AG08395 (cell line): ENCODE measurements around the gene HS3ST5.
A peak's percentile ranks its signal among the peaks of the same experiment; 100 is the strongest.
"Not testable (repeated sequence)": the region's sequence is repeated elsewhere in the genome, so short reads cannot be mapped to it uniquely, and the experiment has no call there.

Experiments
- DNase-seq: peaks from one replicate; pipeline ENCODE4 v3.0.0; 2012; ENCODE audit warnings: mixed read lengths, low spot score

The HS3ST5 gene

DNA sequence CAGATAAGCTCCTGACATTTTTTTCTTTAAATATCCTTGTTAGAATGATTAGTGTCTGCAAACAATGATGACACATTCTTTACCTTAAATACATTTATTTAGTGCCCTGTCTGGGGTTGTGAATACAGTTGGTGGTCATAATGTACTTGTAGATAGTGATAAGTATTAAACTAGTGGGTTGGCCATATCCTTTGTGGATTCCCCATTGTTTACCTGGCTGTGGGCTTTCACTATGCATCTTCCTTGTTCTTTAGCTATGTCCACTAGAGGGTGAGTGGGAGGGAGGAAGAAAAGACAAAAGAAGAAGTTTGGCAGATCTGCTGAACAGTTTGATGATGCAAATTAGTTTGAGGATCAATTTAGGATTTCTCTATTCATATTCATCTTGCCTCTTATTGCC is 15.7 kb downstream of the HS3ST5 start:
- DNase-seq: no peak

- no peak for DNase-seq
Measured at GRCh38 chr6:114323784-114324183, 19.0 kb downstream of the HS3ST5 start.

GRCh38 chr6:114319749-114320148 is 23.1 kb downstream of the HS3ST5 start:
- DNase-seq: no peak

GRCh38 chr6:114315831-114316595 is 26.8 kb downstream of the HS3ST5 start:
- no peak for DNase-seq

- not testable (repeated sequence) for DNase-seq
Measured at GRCh38 chr6:114313816-114314215, 29.0 kb downstream of the HS3ST5 start.

- no peak for DNase-seq
Measured at GRCh38 chr6:114312931-114313330, 29.9 kb downstream of the HS3ST5 start.

GRCh38 chr6:114310053-114310452 is 32.8 kb downstream of the HS3ST5 start:
- DNase-seq: no peak

GRCh38 chr6:114304304-114304887 is 38.4 kb downstream of the HS3ST5 start:
- peak; percentile 4 for DNase-seq

- no peak for DNase-seq
Measured at GRCh38 chr6:114301596-114302219, 41.1 kb downstream of the HS3ST5 start.

DNA sequence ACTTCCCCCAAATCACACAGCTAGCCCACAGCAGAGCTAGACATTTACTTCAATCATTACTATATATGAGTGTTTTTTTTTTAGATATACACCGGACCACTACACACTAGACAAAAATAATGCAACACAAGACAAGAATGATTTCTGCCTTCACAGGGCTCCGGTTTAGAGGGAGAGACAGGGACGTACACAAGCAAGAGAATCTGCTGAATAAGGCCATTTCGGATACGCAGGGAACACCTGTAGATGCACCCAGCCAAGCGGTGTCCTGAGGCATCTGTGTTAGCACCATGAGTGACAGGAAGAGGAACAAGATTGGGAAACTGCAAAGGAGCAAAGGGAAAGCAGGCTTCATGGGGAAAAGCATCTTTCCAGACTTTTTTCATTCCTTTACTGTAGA is 45.7 kb downstream of the HS3ST5 start:
- no peak for DNase-seq

- DNase-seq: no peak
Measured at GRCh38 chr6:114292431-114292830, 50.4 kb downstream of the HS3ST5 start.

DNA sequence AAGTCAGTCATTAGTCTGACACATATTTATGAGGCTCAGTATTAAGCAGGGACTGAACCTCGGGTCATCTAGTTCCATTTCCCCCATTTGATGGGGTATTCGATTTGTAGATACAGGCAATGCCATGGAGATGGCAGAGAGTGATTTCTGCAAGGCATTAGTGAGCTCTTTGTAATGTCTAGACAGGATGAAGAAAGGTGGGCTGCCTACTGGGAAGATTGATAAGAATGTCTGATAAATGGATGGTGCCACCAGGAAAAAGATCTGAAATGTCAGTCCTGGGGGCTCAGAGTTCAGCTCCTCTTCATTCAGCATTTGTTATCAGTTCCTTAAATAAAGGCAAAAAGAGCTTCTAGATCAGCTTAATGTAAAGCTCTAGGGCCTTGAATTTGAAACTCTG is 51.4 kb downstream of the HS3ST5 start:
- DNase-seq: no peak

DNA sequence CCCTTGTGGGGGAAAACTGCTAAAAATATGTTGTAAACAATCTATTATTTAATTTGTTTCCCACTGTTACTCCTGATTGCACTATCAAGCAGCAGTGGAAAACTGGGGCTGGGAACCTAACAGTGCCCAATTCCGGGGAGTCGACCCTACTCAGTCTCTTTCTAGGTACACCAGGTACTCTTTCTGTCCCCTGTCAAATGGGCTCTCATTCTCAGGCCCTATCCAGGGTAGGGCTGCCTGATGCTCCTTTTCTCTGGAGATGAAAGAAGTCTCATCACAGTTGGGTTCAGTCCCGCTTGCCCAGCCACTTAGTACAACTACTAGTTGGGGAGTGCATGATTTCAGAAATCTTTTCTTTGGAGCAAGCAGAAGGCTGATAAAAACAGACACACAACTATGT is 52.0 kb downstream of the HS3ST5 start:
- no peak for DNase-seq

- no peak for DNase-seq
Measured at GRCh38 chr6:114288701-114289495, 53.9 kb downstream of the HS3ST5 start.

DNA sequence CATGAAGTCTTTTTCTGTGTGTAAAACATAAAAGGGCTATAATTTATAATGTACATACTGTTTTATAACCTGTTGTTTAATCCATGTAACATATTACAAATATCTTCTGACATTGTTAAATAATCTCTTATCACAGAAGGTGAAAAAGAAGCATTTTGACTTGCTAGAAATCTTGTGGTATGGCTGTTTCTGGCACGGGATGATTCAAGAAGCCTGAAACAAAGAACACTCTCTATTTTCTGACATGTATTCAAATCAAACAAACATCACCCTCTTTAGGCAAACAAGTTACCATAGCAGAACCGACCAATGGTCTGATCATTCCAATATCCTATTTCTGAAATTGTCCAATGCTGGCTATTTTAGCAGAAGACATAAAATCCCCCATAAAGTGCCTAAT is 55.4 kb downstream of the HS3ST5 start:
- no peak for DNase-seq

DNA sequence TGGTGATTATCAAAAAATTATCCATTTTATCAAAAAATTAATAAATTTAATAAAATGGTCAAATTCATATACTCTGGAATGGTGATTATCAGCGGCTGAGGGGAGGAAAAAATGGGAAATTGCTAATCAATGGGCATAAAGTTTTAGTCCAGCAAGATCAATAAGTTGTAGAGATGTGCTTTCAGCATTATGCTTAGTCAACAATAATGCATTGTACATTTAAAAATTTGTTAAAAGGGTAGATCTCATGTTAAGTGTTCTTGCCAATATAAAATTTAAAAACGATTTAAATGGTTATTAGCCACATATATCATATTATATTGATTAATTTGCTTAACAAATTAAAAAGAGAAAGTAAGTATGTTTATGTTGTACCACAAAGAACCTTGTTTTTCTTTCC is 56.6 kb downstream of the HS3ST5 start:
- DNase-seq: no peak

DNA sequence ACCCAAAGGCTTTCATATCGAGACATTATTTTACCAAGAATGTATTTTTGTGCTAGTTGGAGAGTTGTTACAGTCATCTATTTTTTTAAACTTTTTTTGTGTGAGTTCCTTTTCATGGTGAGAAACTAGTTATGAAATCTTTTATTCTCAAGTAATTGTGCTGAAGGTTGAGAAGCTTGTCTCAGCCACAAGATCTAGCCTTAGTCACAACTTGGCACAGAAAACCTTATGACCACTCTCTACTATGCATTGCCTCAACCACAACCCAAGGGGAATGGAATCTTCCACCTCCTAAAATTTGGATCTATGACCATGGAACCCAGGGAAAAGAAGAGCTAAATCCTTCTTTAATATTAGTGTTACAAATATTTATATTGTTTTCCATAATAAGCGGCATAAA is 58.5 kb downstream of the HS3ST5 start:
- DNase-seq: no peak

DNA sequence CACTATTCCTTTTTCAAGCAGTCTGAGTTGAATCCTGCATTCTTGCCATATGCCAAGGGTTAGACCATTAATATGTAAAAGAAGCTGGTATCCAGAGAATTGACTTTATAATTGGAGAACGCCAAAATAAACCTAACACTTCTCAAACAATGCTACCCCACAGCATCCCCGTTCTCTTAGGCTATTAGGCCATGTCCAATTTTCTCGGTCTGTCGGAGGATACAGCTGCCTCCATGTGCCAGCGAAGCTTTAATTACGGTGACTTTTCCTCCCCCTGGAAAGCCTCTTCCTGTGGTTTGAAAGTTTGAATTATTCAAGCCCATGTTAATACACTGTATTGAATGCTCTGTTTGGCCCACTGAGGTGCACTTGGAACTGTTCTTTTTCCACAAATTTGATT is 60.5 kb downstream of the HS3ST5 start:
- no peak for DNase-seq

DNA sequence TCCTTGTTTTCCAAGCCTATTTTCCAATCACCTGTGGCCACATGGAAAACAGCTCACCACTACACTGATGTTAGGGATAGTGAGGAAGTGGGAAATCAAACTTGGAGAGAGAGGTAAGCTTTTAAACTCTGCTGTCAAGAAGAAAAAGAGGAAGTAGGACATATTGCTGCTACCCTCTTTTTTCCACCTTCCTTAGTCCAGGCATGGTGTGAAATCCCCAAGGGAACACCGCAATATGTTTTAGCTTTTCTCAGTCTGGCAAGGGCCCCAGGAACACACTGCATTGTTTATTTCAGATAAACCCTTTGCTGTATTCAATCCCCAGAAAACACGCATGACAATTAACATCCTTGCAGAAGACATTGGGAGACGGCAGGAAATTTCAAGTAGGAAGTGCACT is 61.3 kb downstream of the HS3ST5 start:
- no peak for DNase-seq

- no peak for DNase-seq
Measured at GRCh38 chr6:114280239-114280982, 62.4 kb downstream of the HS3ST5 start.

DNA sequence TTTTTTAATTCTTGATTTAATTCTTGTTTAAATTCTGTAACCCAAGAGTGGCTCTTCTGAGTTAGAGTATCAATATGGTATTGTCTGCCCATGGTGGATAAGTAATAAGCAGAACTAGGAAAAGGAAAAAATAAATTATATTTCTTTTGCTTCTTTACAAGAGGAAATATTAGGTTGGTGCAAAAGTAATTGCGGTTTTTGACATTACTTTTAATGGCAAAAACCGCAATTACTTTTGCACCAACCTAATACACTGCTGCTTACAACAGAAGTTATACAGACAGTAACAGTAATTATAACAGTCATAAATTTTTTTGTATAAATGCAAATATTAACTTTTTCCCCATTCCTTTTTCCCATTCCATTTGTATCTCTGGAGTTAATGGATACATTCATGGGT is 65.6 kb downstream of the HS3ST5 start:
- DNase-seq: no peak

GRCh38 chr6:114276783-114277182 is 66.0 kb downstream of the HS3ST5 start:
- no peak for DNase-seq
